ENCODE measurements around the gene EPN2.
"Not testable (repeated sequence)": the region's sequence is repeated elsewhere in the genome, so short reads cannot be mapped to it uniquely, and the experiment has no call there.

GRCh38 chr17:19202448-19202847, 34.7 kb upstream of the EPN2 start:
- not testable (repeated sequence) for TF ChIP-seq POLR2AphosphoS5 (IDR thresholded peaks at IDR 0.05; ENCODE audit: low read depth); CTCF (conservative IDR thresholded peaks at IDR 0.05; ENCODE audit: low read depth in 2 of 2); EZH2 (IDR thresholded peaks at IDR 0.05; ENCODE audit: low read depth, unreplicated experiment); EZH2phosphoT487 (IDR thresholded peaks at IDR 0.05; ENCODE audit: unreplicated experiment); REST (IDR thresholded peaks at IDR 0.05; ENCODE audit: unreplicated experiment)
